Jurkat, Clone E6-1 (cell line): ENCODE data around the gene DYNC1LI2.

ENCODE experiments used
- DNase-seq: peaks from one replicate; pipeline ENCODE4 v3.0.0-alpha.2; 2011; ENCODE audit warnings: low read depth, low spot score
- H3K4me3 ChIP-seq: 2 replicates; pipeline ENCODE4 v1.5.1; 2011; ENCODE audit warnings: mild to moderate bottlenecking, low read length, control low read depth, moderate library complexity

The DYNC1LI2 gene

DNA sequence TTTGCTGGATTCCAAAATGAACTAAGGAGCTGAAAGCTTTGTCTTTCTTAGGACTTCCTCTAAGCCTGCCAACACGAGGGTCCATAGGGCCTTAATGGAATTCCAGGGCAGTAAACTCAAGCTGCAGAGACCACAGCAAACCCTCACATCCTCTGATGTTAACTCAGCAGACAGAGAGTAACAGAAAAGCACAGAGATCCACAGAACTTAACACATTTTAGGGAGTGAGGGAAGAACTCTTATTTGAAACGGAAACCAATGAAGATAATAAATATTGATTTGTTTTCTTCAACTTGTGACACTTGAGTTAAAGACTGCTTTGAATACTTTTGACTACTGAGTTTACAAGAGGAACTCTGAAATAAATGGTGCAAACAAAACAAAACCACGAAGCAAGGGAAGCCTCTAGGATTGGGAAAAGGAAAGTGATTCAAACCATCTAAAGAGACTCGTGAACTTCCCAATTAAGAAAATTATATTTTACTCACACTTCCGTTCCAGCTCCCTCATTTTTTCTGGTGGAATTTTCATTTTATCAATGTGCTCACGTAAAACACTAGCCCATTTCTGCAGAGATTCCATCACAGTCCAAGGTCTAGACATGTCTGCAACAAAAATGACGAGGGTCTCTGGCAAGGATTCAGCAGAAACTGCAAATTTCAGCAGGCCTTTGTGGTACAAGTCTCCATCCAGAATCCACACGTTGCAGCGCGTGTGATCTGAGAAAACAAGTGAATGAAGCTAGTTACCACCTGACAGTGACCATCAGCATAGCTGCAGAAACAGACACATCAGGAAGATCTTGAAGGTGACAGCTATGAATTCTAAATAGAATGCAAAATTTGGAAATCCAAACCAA is 9.2 kb downstream of the DYNC1LI2 start:
- no peak overlapping the region for H3K4me3 ChIP-seq
- no peak for DNase-seq

DNA sequence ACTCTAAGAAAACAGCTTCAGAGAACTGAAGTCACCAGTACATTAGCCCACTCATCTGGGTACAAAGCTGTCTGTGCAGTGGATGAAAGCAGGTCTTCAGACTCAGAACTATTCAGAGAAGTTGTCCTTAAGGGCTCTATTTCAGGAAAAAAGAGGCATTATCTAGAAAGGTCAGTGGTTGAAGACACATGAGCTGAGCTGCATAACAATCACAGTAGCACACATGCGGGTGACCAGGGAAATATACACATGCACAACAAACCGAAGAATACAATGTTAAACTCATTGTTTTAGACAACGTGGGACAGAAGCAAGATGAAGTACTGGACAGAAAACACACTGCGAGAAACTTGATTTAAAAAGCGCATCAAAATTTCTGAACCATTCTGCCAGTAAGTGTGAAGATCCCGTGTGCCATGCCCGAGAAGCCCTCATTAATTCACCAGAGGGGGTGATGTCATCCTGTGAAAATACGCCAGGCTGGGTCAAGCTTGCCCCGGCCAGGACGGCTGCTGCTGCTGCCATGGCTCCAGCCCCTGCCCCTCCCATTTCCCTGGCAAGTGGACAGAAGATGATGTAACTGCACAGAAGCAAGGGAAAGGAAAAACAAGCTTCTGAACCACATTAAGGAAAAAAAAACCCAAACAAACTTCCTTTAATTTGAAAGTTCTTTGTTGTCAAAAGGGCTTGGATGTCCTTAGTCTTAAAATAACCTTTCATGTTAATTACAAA is 10.1 kb downstream of the DYNC1LI2 start:
- no peak for DNase-seq
- H3K4me3 ChIP-seq = no peak overlapping the region

- no peak overlapping the region for H3K4me3 ChIP-seq
- DNase-seq = no peak
Observed at GRCh38 chr16:66740533-66740932, 10.9 kb downstream of the DYNC1LI2 start.

GRCh38 chr16:66740010-66740409 is 11.4 kb downstream of the DYNC1LI2 start:
- DNase-seq = peak; percentile 46
- H3K4me3 ChIP-seq = no peak overlapping the region

- no peak for DNase-seq
- no peak overlapping the region for H3K4me3 ChIP-seq
Observed at GRCh38 chr16:66735891-66736290, 15.5 kb downstream of the DYNC1LI2 start.

- no peak for DNase-seq
- H3K4me3 ChIP-seq = no peak overlapping the region
Observed at GRCh38 chr16:66731101-66731500, 20.3 kb downstream of the DYNC1LI2 start.

GRCh38 chr16:66728804-66729203 is 22.6 kb downstream of the DYNC1LI2 start:
- no peak overlapping the region for H3K4me3 ChIP-seq
- no peak for DNase-seq

DNA sequence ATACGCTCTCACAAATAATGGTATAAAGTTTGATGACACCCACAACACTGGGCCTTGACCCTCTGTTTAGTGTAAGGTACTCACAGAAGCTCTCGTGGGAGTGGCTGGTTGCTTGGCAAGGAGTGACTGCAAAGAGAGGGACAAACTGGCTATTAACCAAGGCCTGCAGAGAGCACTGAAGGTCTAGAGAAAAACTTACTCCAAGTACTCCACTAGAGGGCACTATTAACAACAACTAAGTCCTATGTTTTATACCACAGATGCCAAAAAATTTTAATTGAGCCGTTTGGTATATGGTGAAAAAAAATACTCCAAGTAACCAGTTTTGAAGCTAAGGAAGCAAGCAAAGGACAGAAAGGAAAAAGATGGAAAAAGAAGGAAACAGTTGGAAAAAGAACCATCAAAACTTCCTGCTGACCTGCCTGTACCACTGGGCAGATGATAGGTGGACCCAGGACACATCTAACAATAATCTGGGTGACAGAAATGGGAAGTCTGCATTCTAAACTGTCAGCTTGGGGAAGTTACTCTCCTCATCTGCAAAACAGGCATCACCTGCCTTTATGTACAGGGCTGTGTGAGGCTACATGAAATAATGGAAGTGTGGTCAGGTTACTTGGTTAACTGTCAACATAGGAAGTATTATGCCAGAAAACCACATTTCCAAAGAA is 23.2 kb downstream of the DYNC1LI2 start:
- H3K4me3 ChIP-seq = no peak overlapping the region
- peak; percentile 63 for DNase-seq

DNA sequence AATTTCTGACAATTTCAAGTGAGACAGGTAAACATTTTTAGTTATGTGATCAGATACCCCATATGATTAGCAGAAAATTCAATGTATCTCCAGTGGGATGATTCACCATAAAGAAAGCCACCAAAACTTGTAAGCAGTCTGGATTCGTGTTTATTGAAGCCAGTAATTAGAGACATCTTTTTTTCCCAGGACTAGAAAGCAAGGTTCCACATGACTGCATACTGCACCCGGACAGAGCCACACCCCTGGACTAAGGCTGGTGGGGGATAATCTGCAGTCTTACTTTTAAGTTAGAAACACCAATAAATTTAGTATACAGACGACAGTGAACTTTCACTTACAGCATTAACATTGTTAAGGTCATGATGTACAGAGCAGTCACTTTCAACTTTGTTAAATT is 30.6 kb downstream of the DYNC1LI2 start:
- no peak overlapping the region for H3K4me3 ChIP-seq
- no peak for DNase-seq

DNA sequence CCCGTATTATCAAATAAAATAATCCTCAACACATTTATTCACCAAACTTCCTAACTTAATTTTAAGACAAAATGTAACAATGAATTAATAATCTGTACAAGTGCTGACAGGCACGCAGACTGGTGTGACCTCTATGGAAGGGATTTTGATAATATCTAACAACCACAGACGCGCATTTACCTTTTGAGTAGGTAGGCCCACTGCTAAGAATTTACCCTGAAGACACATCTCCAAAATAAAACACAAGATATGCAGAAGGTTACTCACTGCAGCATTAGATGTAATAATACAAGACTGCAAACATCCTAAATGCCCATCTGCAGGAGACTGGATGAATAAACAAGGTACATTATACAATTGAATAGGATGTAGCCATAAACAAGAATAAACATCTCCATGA is 32.2 kb downstream of the DYNC1LI2 start:
- DNase-seq = no peak
- no peak overlapping the region for H3K4me3 ChIP-seq

DNA sequence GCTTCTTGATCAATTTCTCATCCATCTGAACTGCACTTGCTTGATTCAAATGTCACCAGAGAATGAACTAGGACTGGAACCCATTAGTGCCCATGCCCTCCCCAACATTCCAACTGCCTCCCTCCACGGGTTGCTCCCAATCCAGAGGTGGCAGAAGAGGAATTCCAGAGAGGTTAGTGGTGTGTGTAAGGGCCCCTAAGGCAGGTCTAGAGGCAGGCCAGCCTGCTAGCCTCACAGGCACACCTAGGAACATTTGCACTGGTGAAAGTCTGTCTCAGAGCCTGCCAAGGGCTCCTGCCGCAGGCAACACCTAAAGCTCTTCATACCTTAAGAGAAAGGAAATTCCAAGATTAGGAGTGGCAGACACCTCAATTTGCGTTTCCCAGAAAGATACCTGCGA is 33.6 kb downstream of the DYNC1LI2 start:
- DNase-seq = no peak
- no peak overlapping the region for H3K4me3 ChIP-seq

GRCh38 chr16:66717112-66717675 is 34.2 kb downstream of the DYNC1LI2 start:
- H3K4me3 ChIP-seq = no peak overlapping the region
- no peak for DNase-seq

GRCh38 chr16:66714654-66715307 is 36.6 kb downstream of the DYNC1LI2 start:
- no peak for DNase-seq
- no peak overlapping the region for H3K4me3 ChIP-seq

GRCh38 chr16:66714062-66714461 is 37.3 kb downstream of the DYNC1LI2 start:
- DNase-seq = no peak
- no peak overlapping the region for H3K4me3 ChIP-seq

- DNase-seq = no peak
Observed at GRCh38 chr16:66713076-66713475, 38.3 kb downstream of the DYNC1LI2 start.

DNA sequence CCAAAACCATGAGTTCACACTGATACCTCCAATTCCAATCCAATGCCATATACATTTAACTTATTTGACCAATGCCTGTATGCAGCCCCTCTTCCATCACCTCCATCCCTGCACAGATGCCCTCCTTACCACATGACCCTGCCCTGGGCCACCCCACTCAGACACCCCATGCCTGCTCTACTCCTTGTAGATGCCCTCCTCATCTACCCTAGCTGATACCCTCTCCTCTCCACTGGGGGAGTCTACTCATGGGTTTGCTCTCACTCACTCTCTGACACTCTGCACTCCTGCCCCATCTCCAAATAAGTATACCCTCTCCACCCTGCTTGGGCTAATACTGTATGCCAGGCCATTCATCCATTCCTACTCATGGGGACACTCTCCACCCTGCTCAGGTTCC is 38.9 kb downstream of the DYNC1LI2 start:
- no peak overlapping the region for H3K4me3 ChIP-seq
- DNase-seq = no peak

More at GRCh38 chr16:66713076-66713475, 38.3 kb downstream of the DYNC1LI2 start:
- no peak overlapping the region for H3K4me3 ChIP-seq

GRCh38 chr16:66711581-66711980 is 39.8 kb downstream of the DYNC1LI2 start:
- no peak for DNase-seq
- no peak overlapping the region for H3K4me3 ChIP-seq

- no peak overlapping the region for H3K4me3 ChIP-seq
- DNase-seq = no peak
Observed at GRCh38 chr16:66706506-66706880, 44.9 kb downstream of the DYNC1LI2 start.

GRCh38 chr16:66705790-66706505 is 45.5 kb downstream of the DYNC1LI2 start:
- no peak overlapping the region for H3K4me3 ChIP-seq
- DNase-seq = no peak
